ENCODE measurements around the gene DCTN4. TPM values are rescaled to one million over a fixed set of nuclear protein-coding genes. Genes with fewer than 3 reads are reported as not detected.

Gene DCTN4
- total and polyA plus RNA-seq, 9 of the 15 experiments (the other 6 are each of a cell fraction or from before 2014, with no cell fraction given), result 20.4 to 64.9 (median 49.9) TPM

- no peak for TF ChIP-seq THAP7 (CRISPR knock-in tag; IDR thresholded peaks at IDR 0.05)
- TF ChIP-seq CHD4 (IDR thresholded peaks at IDR 0.05; ENCODE audit: insufficient read depth, insufficient replicate concordance, low read depth, low read length, poor library complexity, severe bottlenecking), result peak; percentile 76
- TF ChIP-seq BHLHE40 (IDR thresholded peaks at IDR 0.05; ENCODE audit: low read length), result no peak
- no peak for TF ChIP-seq EWSR1 (IDR thresholded peaks at IDR 0.05; ENCODE audit: borderline replicate concordance, low read depth, partially characterized antibody)
- TF ChIP-seq MIER1 (IDR thresholded peaks at IDR 0.05; ENCODE audit: low read depth), result no peak
- TF ChIP-seq SP1 (CRISPR knock-in tag; IDR thresholded peaks at IDR 0.05), result no peak
- TF ChIP-seq KDM1A (IDR thresholded peaks at IDR 0.05), result peak; percentile 57 to 75; a peak in 3 of 4 replicates
- no peak for TF ChIP-seq PTRF (tag; IDR thresholded peaks at IDR 0.05)
- TF ChIP-seq TBL1XR1 (IDR thresholded peaks at IDR 0.05; ENCODE audit: low read length in 2 of 2), result no peak
- no peak for TF ChIP-seq ZNF408 (CRISPR knock-in tag; IDR thresholded peaks at IDR 0.05; ENCODE audit: low read depth)
- no peak for TF ChIP-seq ZNF785 (CRISPR knock-in tag; IDR thresholded peaks at IDR 0.05)
- no peak for TF ChIP-seq ZNF197 (CRISPR knock-in tag; IDR thresholded peaks at IDR 0.05; ENCODE audit: low read depth)
- no peak for TF ChIP-seq GTF2B (IDR thresholded peaks at IDR 0.05; ENCODE audit: extremely low read depth, insufficient read length)
- peak; percentile 28; the same call in 1 of the 2 replicates for TF ChIP-seq HMBOX1 (IDR thresholded peaks at IDR 0.05)
- TF ChIP-seq SP2 (IDR thresholded peaks at IDR 0.05; ENCODE audit: extremely low read depth, low read depth, low read length, poor library complexity, severe bottlenecking), result no peak
- TF ChIP-seq CREM (IDR thresholded peaks at IDR 0.05; ENCODE audit: low read depth), result no peak
- 0 out of 2 replicates have a peak, but pooled peaks have one; percentile 24 for TF ChIP-seq SMARCA4 (IDR thresholded peaks at IDR 0.05)
- no peak for TF ChIP-seq MBD2 (IDR thresholded peaks at IDR 0.05; ENCODE audit: borderline replicate concordance, low read depth)
- TF ChIP-seq CBX1 (IDR thresholded peaks at IDR 0.05; ENCODE audit: low read depth), result peak; percentile 58; the same call in 1 of the 2 replicates
- no peak for TF ChIP-seq BRD4 (IDR thresholded peaks at IDR 0.05)
- TF ChIP-seq EP300 (IDR thresholded peaks at IDR 0.05; ENCODE audit: low read length), result no peak
- TF ChIP-seq POLR2H (tag; IDR thresholded peaks at IDR 0.05; ENCODE audit: low read depth), result no peak
- no peak for TF ChIP-seq RFX1 (IDR thresholded peaks at IDR 0.05)
- TF ChIP-seq ELK1 (CRISPR knock-in tag; IDR thresholded peaks at IDR 0.05), result no peak
- no peak for TF ChIP-seq MTA2 (IDR thresholded peaks at IDR 0.05; ENCODE audit: low read depth)
- no peak for TF ChIP-seq ZNF124 (CRISPR knock-in tag; IDR thresholded peaks at IDR 0.05)
- no peak for TF ChIP-seq ZBTB1 (CRISPR knock-in tag; IDR thresholded peaks at IDR 0.05; ENCODE audit: borderline replicate concordance, low read depth)
- no peak for TF ChIP-seq ZNF175 (CRISPR knock-in tag; IDR thresholded peaks at IDR 0.05; ENCODE audit: low read depth)
Observed at GRCh38 chr5:150789943-150790611, 31.3 kb upstream of the DCTN4 start (continued).
